GM12878 (cell line): ENCODE results near the gene ERC2. TPM values are rescaled to one million over a fixed set of nuclear protein-coding genes. Genes with fewer than 3 reads are reported as not detected.

Source experiments
- ATAC-seq: fragments of 200-7000 bp; cut with Tn5 transposase; 3 replicates; pipeline ENCODE4 v1.9.1; 2020; ENCODE audit warnings: mild to moderate bottlenecking, moderate library complexity
- BruUV-seq: library from RNA; stranded (reverse); fragments of 400-500 nt; replicated peaks from 2 replicates; lab custom pipeline; 2021; lab: Mats Ljungman, UMichigan
- CTCF ChIA-PET: fragments of 300-600 bp; sonication (Branson Sonifier 250); formaldehyde crosslinking; extraction: SDS; loops from one replicate; lab custom pipeline; 2021; ENCODE audit warnings: inconsistent platforms; lab: Yijun Ruan, JAX
- POLR2A ChIA-PET: fragments of 350-600 bp; formaldehyde crosslinking; extraction: SDS; loops from one replicate; lab custom pipeline; 2021; ENCODE audit warnings: inconsistent platforms; lab: Charles Lee
- RAD21 ChIA-PET: fragments of 300-600 bp; sonication (Branson Sonifier 250); formaldehyde crosslinking; loops from one replicate; lab custom pipeline; 2023; ENCODE audit warnings: antibody characterized with exemption; ENCODE audit not compliant: unreplicated experiment; lab: Charles Lee
- SMC1A ChIA-PET: fragments of 300-600 bp; sonication (Branson Sonifier 250); formaldehyde crosslinking; loops from one replicate; lab custom pipeline; 2023; ENCODE audit not compliant: unreplicated experiment, uncharacterized antibody; lab: Charles Lee
- DNase-seq: peaks from one replicate; pipeline ENCODE4 v3.0.0-alpha.2; 2011; ENCODE audit warnings: low read depth, low spot score
- FAIRE-seq: peaks from 3 replicates; lab custom pipeline; 2011; peaks lifted over from hg19 to GRCh38; lab: Jason Lieb, UNC
- H2AFZ ChIP-seq: 2 replicates; pipeline ENCODE4 v1.6.0; 2011; ENCODE audit warnings: low read depth, low read length, control low read depth; ENCODE audit not compliant: control insufficient read depth
- H3K27ac ChIP-seq: 2 replicates; pipeline ENCODE4 v1.5.1; 2011; ENCODE audit warnings: control low read depth; ENCODE audit not compliant: control insufficient read depth, insufficient read depth
- H3K27me3 ChIP-seq, 2 experiments: replicated peaks in 1 of 2; 2 replicates each; pipeline versions ENCODE4 v1.6.0 to v1.6.1; 2011; ENCODE audit warnings: low read length in 1 of 2; ENCODE audit not compliant: control insufficient read depth in 2 of 2, insufficient read depth in 2 of 2
- H3K36me3 ChIP-seq, 2 experiments: 2 replicates each; pipeline ENCODE4 v1.5.1; 2011; ENCODE audit warnings: low read length in 1 of 2; ENCODE audit not compliant: control insufficient read depth in 2 of 2, insufficient read depth in 2 of 2
- H3K4me1 ChIP-seq: 2 replicates; pipeline ENCODE4 v1.6.1; 2011; ENCODE audit warnings: mild to moderate bottlenecking, low read length, moderate library complexity, mixed read lengths; ENCODE audit not compliant: control insufficient read depth, insufficient read depth
- H3K4me2 ChIP-seq: 2 replicates; pipeline ENCODE4 v1.6.0; 2011; ENCODE audit warnings: control low read depth; ENCODE audit not compliant: control insufficient read depth, insufficient read depth
- H3K4me3 ChIP-seq: fragments of 200-600 bp; sonication (generic); 2 replicates; pipeline ENCODE4 v1.5.1; 2016
- H3K79me2 ChIP-seq: 2 replicates; pipeline ENCODE4 v1.6.0; 2011; ENCODE audit warnings: low read length; ENCODE audit not compliant: control insufficient read depth, insufficient read depth
- H3K9ac ChIP-seq: 2 replicates; pipeline ENCODE4 v1.8.0; 2011; ENCODE audit warnings: low read length, control low read depth, mixed read lengths; ENCODE audit not compliant: control insufficient read depth, insufficient read depth
- H3K9me3 ChIP-seq: replicated peaks from 3 replicates; pipeline ENCODE4 v1.5.1; 2011; ENCODE audit warnings: mild to moderate bottlenecking, low read length; ENCODE audit not compliant: control insufficient read depth, insufficient read depth
- H4K20me1 ChIP-seq: 2 replicates; pipeline ENCODE4 v1.6.0; 2011; ENCODE audit not compliant: control insufficient read depth, insufficient read depth
- CUX1 ChIP-seq: IDR thresholded peaks from 2 replicates; pipeline ENCODE4 v1.6.1; 2012; ENCODE audit warnings: improper control_type of control experiment, low read depth, low read length; ENCODE audit not compliant: insufficient replicate concordance
- POU2F2 ChIP-seq: IDR thresholded peaks from 3 replicates; pipeline ENCODE4 v1.6.1; 2011; ENCODE audit warnings: low read depth, mild to moderate bottlenecking, low read length, borderline replicate concordance
- SUZ12 ChIP-seq: fragments of 200-600 bp; sonication (generic); IDR thresholded peaks from one replicate; pipeline ENCODE4 v1.6.1; 2018; ENCODE audit warnings: antibody characterized with exemption, mild to moderate bottlenecking; ENCODE audit not compliant: unreplicated experiment
- WGBS: methylation state at CpG from one replicate; pipeline ENCODE4 v1.1.6; 2016; ENCODE audit warnings: low lambda C conversion rate; ENCODE audit not compliant: insufficient replicate concordance, insufficient coverage; ENCODE audit errors: missing lambda C conversion rate; 5-methylcytosine and 5-hydroxymethylcytosine counted together
- in situ Hi-C: fragments of 300-500 bp; cut with MboI; formaldehyde crosslinking; loops from 9 replicates; pipeline ENCODE4 v1.14.3; 2018; ENCODE audit warnings: mixed read lengths
- intact Hi-C: fragments of 100-400 bp; cut with micrococcal nuclease; formaldehyde crosslinking; loops from one replicate; pipeline ENCODE4 v1.14.2; 2022; ENCODE audit not compliant: unreplicated experiment
- polyA plus RNA-seq, 11 experiments: library from polyadenylated mRNA; depleted of rRNA in 4 of 11; unstranded in 6 of 11; stranded (reverse) in 5 of 11; fragments of >200 nt; fragmentation: Nextera tagmentation in 4 of 11; fragmentation: Illumina TruSeq in 1 of 11; extraction: Ambion mirVana in 4 of 11; extraction: Trizol in 1 of 11; gene quantifications; 1 replicate in 1 of 11; 2 replicates in 10 of 11; pipeline versions ENCODE4 v1.2.1 to v1.2.3, GENCODE V29; 2011 to 2016; ENCODE audit warnings: inconsistent platforms in 2 of 11, missing spikeins in 2 of 11, low read depth in 1 of 11
- total RNA-seq, 4 experiments: library from RNA; depleted of rRNA in 3 of 4; stranded (reverse); fragments of >200 nt in 3 of 4; fragmentation: Illumina TruSeq in 1 of 4; extraction: Trizol in 1 of 4; gene quantifications; 2 replicates each; pipeline versions ENCODE4 v1.2.1 to v1.2.3, GENCODE V29; 2013 to 2021

ERC2 gene
- total and polyA plus RNA-seq, 10 of the 15 experiments (the other 5 are each of a cell fraction or from before 2014, with no cell fraction given) = 0.06 to 1.4 (median 0.12) TPM; not detected in 3

- FAIRE-seq = no peak
- POLR2A ChIA-PET = no interaction called here
- peaks cover 18% of the 10 kb centered on the region for H3K4me1 ChIP-seq
- no peaks in the 10 kb centered on the region for H3K9me3 ChIP-seq
- TF ChIP-seq POU2F2 = no peak
- TF ChIP-seq, all 136 proteins: peak for 0
- no peak overlapping the region for H3K9ac ChIP-seq
- no peaks in the 10 kb centered on the region for H3K79me2 ChIP-seq
- no TSS peak for BruUV-seq
- no peak overlapping the region for H2AFZ ChIP-seq
- ChIA-PET RAD21 (interaction anchor here (0.6 to 4.0 kb wide), 5 partner anchors 147 to 767 kb away, joined by 3 to 43 read pairs (median 4); no protein-coding TSS in a partner anchor), SMC1A (interaction anchor here (1.2 kb wide), 1 partner anchor 237 kb away, joined by 3 read pairs; no protein-coding TSS in a partner anchor), CTCF (interaction anchor here (0.6 to 1.0 kb wide), 5 partner anchors 9 to 258 kb away, joined by 3 read pairs; no protein-coding TSS in a partner anchor)
- no peaks in the 10 kb centered on the region for H3K36me3 ChIP-seq
- H3K4me3 ChIP-seq = peak overlapping the region; percentile 40; the same call in 1 of the 2 replicates
- intact Hi-C loops = loop anchor here (2.0 to 10.0 kb wide), 2 partner anchors 49 to 171 kb away; no protein-coding TSS in a partner anchor
- in situ Hi-C loops = loop anchor here (5.0 kb wide), 2 partner anchors 238 to 768 kb away; no protein-coding TSS in a partner anchor
- H3K27ac ChIP-seq = no peak overlapping the region
- DNase-seq (no peak), ATAC-seq (no peak)
- no peaks in the 10 kb centered on the region; the same call in 1 of the 2 replicates for H4K20me1 ChIP-seq
- peaks cover 12 to 41% of the 10 kb centered on the region in 2 experiments for H3K27me3 ChIP-seq
- H3K4me2 ChIP-seq = no peak overlapping the region
- 64% methylated on average over 18 of the region's 20 CpGs for WGBS
Measured at GRCh38 chr3:55484191-55484689, 984.0 kb downstream of the ERC2 start.

- DNase-seq (no peak), ATAC-seq (no peak), FAIRE-seq (no peak)
- intact Hi-C loops (loop anchor here (2.0 to 10.0 kb wide), 2 partner anchors 49 to 171 kb away; no protein-coding TSS in a partner anchor), in situ Hi-C loops (loop anchor here (5.0 kb wide), 2 partner anchors 239 to 769 kb away; no protein-coding TSS in a partner anchor)
- 5% methylated on average over 40 of the region's 40 CpGs for WGBS
- Histone ChIP-seq H4K20me1 (no peaks in the 10 kb centered on the region; the same call in 1 of the 2 replicates), H3K9me3 (no peaks in the 10 kb centered on the region), H3K79me2 (no peaks in the 10 kb centered on the region), H3K27ac (no peak overlapping the region), H3K4me2 (peak overlapping the region; percentile 68), H3K36me3 (no peaks in the 10 kb centered on the region), H2AFZ (peak overlapping the region; percentile 28), H3K27me3 (peaks cover 12 to 34% of the 10 kb centered on the region in 2 experiments), H3K4me1 (peaks cover 13% of the 10 kb centered on the region), H3K9ac (0 out of 2 replicates have a peak overlapping the region, but pooled peaks have one; percentile 2), H3K4me3 (peak overlapping the region; percentile 47; the same call in 1 of the 2 replicates)
- BruUV-seq = no TSS peak
- TF ChIP-seq SUZ12 (peak; percentile 26), CUX1 (no peak)
- ChIA-PET CTCF (interaction anchor here (1.3 kb wide), 1 partner anchor 238 kb away, joined by 4 read pairs; no protein-coding TSS in a partner anchor), SMC1A (no interaction called here), RAD21 (no interaction called here), POLR2A (no interaction called here)
Measured at GRCh38 chr3:55483196-55484095, 984.8 kb downstream of the ERC2 start.
